WTC11 (cell line): ENCODE results near the gene CHRM1. TPM values are rescaled to one million over a fixed set of nuclear protein-coding genes. Genes with fewer than 3 reads are reported as not detected.

ENCODE experiments used
- ATAC-seq: fragments of 200-7000 bp; cut with Tn5 transposase; 2 replicates; pipeline ENCODE4 v1.10.0; 2021; ENCODE audit warnings: mild to moderate bottlenecking, moderate library complexity
- CTCF ChIA-PET: fragments of 300-600 bp; sonication (Branson Sonifier 250); formaldehyde crosslinking; loops from one replicate; lab custom pipeline; 2021; ENCODE audit warnings: antibody characterized with exemption; lab: Charles Lee
- POLR2A ChIA-PET: fragments of 350-600 bp; sonication (Branson Sonifier 250); formaldehyde crosslinking; loops from one replicate; lab custom pipeline; 2021; ENCODE audit warnings: antibody characterized with exemption; lab: Charles Lee
- DNase-seq: peaks from one replicate; pipeline ENCODE4 v3.0.0; 2021; ENCODE audit warnings: low spot score
- H3K27ac Mint-ChIP-seq: 2 replicates; pipeline ENCODE4 v1.8.0; 2021; ENCODE audit warnings: mixed read lengths
- H3K27me3 Mint-ChIP-seq: 2 replicates; pipeline ENCODE4 v1.8.0; 2021; ENCODE audit warnings: low read depth, mild to moderate bottlenecking, moderate library complexity, mixed read lengths
- H3K36me3 Mint-ChIP-seq: 2 replicates; pipeline ENCODE4 v1.8.0; 2021; ENCODE audit warnings: mixed read lengths
- H3K4me1 Mint-ChIP-seq: 2 replicates; pipeline ENCODE4 v1.8.0; 2022; ENCODE audit warnings: mixed read lengths
- H3K4me3 Mint-ChIP-seq: 2 replicates; pipeline ENCODE4 v1.8.0; 2021; ENCODE audit warnings: mild to moderate bottlenecking, moderate library complexity, mixed read lengths
- H3K9me3 Mint-ChIP-seq: 2 replicates; pipeline ENCODE4 v1.8.0; 2021; ENCODE audit warnings: mixed read lengths
- AFF4 ChIP-seq: sonication (generic); formaldehyde crosslinking; IDR thresholded peaks from 2 replicates; pipeline ENCODE4 v1.8.1; 2023; ENCODE audit warnings: mild to moderate bottlenecking, missing genetic modification reagents, borderline replicate concordance
- CDX4 ChIP-seq: fragments of 250-450 bp; sonication (Bioruptor Pico); IDR thresholded peaks from 2 replicates; pipeline ENCODE4 v1.9.0; 2021; ENCODE audit warnings: moderate library complexity, mild to moderate bottlenecking, inconsistent platforms, borderline replicate concordance
- CREB1 ChIP-seq: sonication (generic); formaldehyde crosslinking; IDR thresholded peaks from 2 replicates; pipeline ENCODE4 v1.8.0; 2023; ENCODE audit warnings: mild to moderate bottlenecking, missing genetic modification reagents
- CTCF ChIP-seq: fragments of 200-600 bp; IDR thresholded peaks from 2 replicates; pipeline ENCODE4 v1.8.0; 2022; ENCODE audit warnings: antibody characterized with exemption
- E2F4 ChIP-seq: sonication (generic); formaldehyde crosslinking; IDR thresholded peaks from 2 replicates; pipeline ENCODE4 v1.8.1; 2022; ENCODE audit warnings: low read depth, mild to moderate bottlenecking, moderate library complexity, missing genetic modification reagents, borderline replicate concordance
- FOXP1 ChIP-seq: sonication (generic); formaldehyde crosslinking; IDR thresholded peaks from 2 replicates; pipeline ENCODE4 v1.8.0; 2022; ENCODE audit warnings: missing genetic modification reagents, mild to moderate bottlenecking, moderate library complexity, borderline replicate concordance
- HMGA2 ChIP-seq: fragments of 250-450 bp; sonication (Bioruptor Pico); IDR thresholded peaks from 2 replicates; pipeline ENCODE4 v1.4.0; 2021; ENCODE audit warnings: mild to moderate bottlenecking, moderate library complexity
- MLX ChIP-seq: sonication (generic); formaldehyde crosslinking; IDR thresholded peaks from 2 replicates; pipeline ENCODE4 v1.8.1; 2023; ENCODE audit warnings: mild to moderate bottlenecking, missing genetic modification reagents, moderate library complexity
- NFYB ChIP-seq: sonication (generic); formaldehyde crosslinking; conservative IDR thresholded peaks from 2 replicates; pipeline ENCODE4 v1.8.0; 2022; ENCODE audit warnings: low read depth, missing genetic modification reagents
- PRRX2 ChIP-seq: fragments of 250-450 bp; sonication (Bioruptor Pico); IDR thresholded peaks from 2 replicates; pipeline ENCODE4 v1.8.0; 2021; ENCODE audit warnings: mild to moderate bottlenecking
- SMAD3 ChIP-seq: sonication (generic); formaldehyde crosslinking; IDR thresholded peaks from 2 replicates; pipeline ENCODE4 v1.8.0; 2022; ENCODE audit warnings: missing genetic modification reagents, mild to moderate bottlenecking, borderline replicate concordance
- TEAD1 ChIP-seq: sonication (generic); formaldehyde crosslinking; IDR thresholded peaks from 2 replicates; pipeline ENCODE4 v1.8.0; 2022; ENCODE audit warnings: mild to moderate bottlenecking, missing genetic modification reagents
- TP53 ChIP-seq: sonication (generic); formaldehyde crosslinking; IDR thresholded peaks from 2 replicates; pipeline ENCODE4 v1.8.1; 2023; ENCODE audit warnings: mild to moderate bottlenecking, missing genetic modification reagents
- USF2 ChIP-seq: sonication (generic); formaldehyde crosslinking; IDR thresholded peaks from 2 replicates; pipeline ENCODE4 v1.8.1; 2023; ENCODE audit warnings: mild to moderate bottlenecking, missing genetic modification reagents, moderate library complexity
- ZNF121 ChIP-seq: sonication (generic); formaldehyde crosslinking; IDR thresholded peaks from 2 replicates; pipeline ENCODE4 v1.8.0; 2023; ENCODE audit warnings: missing genetic modification reagents
- ZNF232 ChIP-seq: sonication (generic); formaldehyde crosslinking; IDR thresholded peaks from 2 replicates; pipeline ENCODE4 v1.8.0; 2022; ENCODE audit warnings: mild to moderate bottlenecking, missing genetic modification reagents
- ZNF263 ChIP-seq: sonication (generic); formaldehyde crosslinking; IDR thresholded peaks from 2 replicates; pipeline ENCODE4 v1.8.1; 2022; ENCODE audit warnings: low read depth, mild to moderate bottlenecking, moderate library complexity, missing genetic modification reagents
- ZNF317 ChIP-seq: sonication (generic); formaldehyde crosslinking; IDR thresholded peaks from 2 replicates; pipeline ENCODE4 v1.8.1; 2023; ENCODE audit warnings: low read depth, mild to moderate bottlenecking, moderate library complexity, missing genetic modification reagents, borderline replicate concordance
- ZNF416 ChIP-seq: fragments of 250-450 bp; sonication (Bioruptor Pico); IDR thresholded peaks from 2 replicates; pipeline ENCODE4 v1.9.0; 2021; ENCODE audit warnings: mild to moderate bottlenecking, inconsistent platforms
- ZNF425 ChIP-seq: fragments of 250-450 bp; sonication (Bioruptor Pico); conservative IDR thresholded peaks from 2 replicates; pipeline ENCODE4 v1.9.0; 2021; ENCODE audit warnings: mild to moderate bottlenecking
- ZNF512 ChIP-seq: sonication (generic); formaldehyde crosslinking; IDR thresholded peaks from 2 replicates; pipeline ENCODE4 v1.8.1; 2022; ENCODE audit warnings: missing genetic modification reagents, borderline replicate concordance
- total RNA-seq: library from RNA; stranded (reverse); gene quantifications from 3 replicates; pipeline ENCODE4 v1.2.3, GENCODE V29; 2021

The CHRM1 gene
- total RNA-seq, 1 experiment from 2014 or later = not detected

- ChIA-PET POLR2A (interaction anchor here (1.1 to 1.5 kb wide), 2 partner anchors 13 to 41 kb away, joined by 3 to 5 read pairs; no protein-coding TSS in a partner anchor), CTCF (interaction anchor here (1.1 to 14.1 kb wide), 8 partner anchors 7 to 114 kb away, joined by 3 to 268 read pairs (median 9); no protein-coding TSS in a partner anchor)
- peaks cover 30% of the 10 kb centered on the region for H3K4me1 Mint-ChIP-seq
- no peaks in the 10 kb centered on the region for H3K36me3 Mint-ChIP-seq
- no peak for TF ChIP-seq PRRX2 (CRISPR knock-in tag)
- TF ChIP-seq ZNF416 = no peak
- TF ChIP-seq TEAD1 (CRISPR knock-in tag) = no peak
- no peak for TF ChIP-seq AFF4
- TF ChIP-seq MLX (CRISPR knock-in tag) = no peak
- no peak for TF ChIP-seq ZNF425 (CRISPR knock-in tag)
- TF ChIP-seq ZNF263 = no peak
- TF ChIP-seq CDX4 (CRISPR knock-in tag) = no peak
- TF ChIP-seq CREB1 (CRISPR knock-in tag) = no peak
- no peak for TF ChIP-seq TP53 (CRISPR knock-in tag)
- no peak for TF ChIP-seq FOXP1
- TF ChIP-seq ZNF121 (CRISPR knock-in tag) = no peak
- no peak for TF ChIP-seq HMGA2
- no peak for TF ChIP-seq CTCF
- peaks cover 49% of the 10 kb centered on the region for H3K27me3 Mint-ChIP-seq
- DNase-seq (no peak), ATAC-seq (no peak)
- H3K4me3 Mint-ChIP-seq = no peak overlapping the region
- no peak overlapping the region for H3K27ac Mint-ChIP-seq
- no peaks in the 10 kb centered on the region for H3K9me3 Mint-ChIP-seq
Measured at GRCh38 chr11:62921573-62922188, 518 bp upstream of the CHRM1 start.

- no peak for ATAC-seq
- Mint-ChIP-seq H3K27me3 (peaks cover 32% of the 10 kb centered on the region), H3K27ac (no peak overlapping the region), H3K4me1 (peaks cover 24% of the 10 kb centered on the region), H3K36me3 (no peaks in the 10 kb centered on the region), H3K4me3 (no peak overlapping the region), H3K9me3 (no peaks in the 10 kb centered on the region)
- no peak for DNase-seq
- ChIA-PET POLR2A (no interaction called here), CTCF (interaction anchor here (1.0 to 14.1 kb wide), 4 partner anchors 11 to 115 kb away, joined by 3 to 268 read pairs (median 42); no protein-coding TSS in a partner anchor)
- no peak for TF ChIP-seq SMAD3 (CRISPR knock-in tag)
- no peak for TF ChIP-seq ZNF317 (CRISPR knock-in tag)
- TF ChIP-seq USF2 (CRISPR knock-in tag) = no peak
- TF ChIP-seq NFYB = no peak
- no peak for TF ChIP-seq ZNF512 (CRISPR knock-in tag)
- no peak for TF ChIP-seq ZNF232 (CRISPR knock-in tag)
- no peak for TF ChIP-seq E2F4
Measured at GRCh38 chr11:62919898-62920640, 1.1 kb downstream of the CHRM1 start.
